Fibroblast of villous mesenchyme (primary cell): ENCODE data around the gene CNGA1. TPM values are rescaled to one million over a fixed set of nuclear protein-coding genes. Genes with fewer than 3 reads are reported as not detected.

Source experiments
- DNase-seq: peaks from one replicate; pipeline ENCODE4 v3.0.0-alpha.2; 2010; ENCODE audit warnings: low read depth
- H3K4me3 ChIP-seq: 2 replicates; pipeline ENCODE4 v1.5.1; 2011; ENCODE audit warnings: low read depth, mild to moderate bottlenecking, low read length
- CTCF ChIP-seq: IDR thresholded peaks from 2 replicates; pipeline ENCODE4 v1.5.1; 2012; ENCODE audit warnings: low read depth, mild to moderate bottlenecking, low read length; ENCODE audit not compliant: insufficient read depth
- total RNA-seq: library from RNA; depleted of rRNA; stranded (reverse); fragments of >200 nt; gene quantifications from 2 replicates; pipeline ENCODE4 v1.2.3, GENCODE V29; 2012

Gene CNGA1
- total RNA-seq, 1 donor = under 0.01 TPM

- TF ChIP-seq CTCF = no peak
- H3K4me3 ChIP-seq = no peak overlapping the region
- DNase-seq = no peak
Measured at GRCh38 chr4:47990145-47990544, 26.3 kb downstream of the CNGA1 start.

GRCh38 chr4:47974566-47974965, 41.9 kb downstream of the CNGA1 start:
- H3K4me3 ChIP-seq = no peak overlapping the region
- DNase-seq = no peak
- TF ChIP-seq CTCF = no peak

- no peak for TF ChIP-seq CTCF
Measured at GRCh38 chr4:47972721-47973120, 43.8 kb downstream of the CNGA1 start.

DNA sequence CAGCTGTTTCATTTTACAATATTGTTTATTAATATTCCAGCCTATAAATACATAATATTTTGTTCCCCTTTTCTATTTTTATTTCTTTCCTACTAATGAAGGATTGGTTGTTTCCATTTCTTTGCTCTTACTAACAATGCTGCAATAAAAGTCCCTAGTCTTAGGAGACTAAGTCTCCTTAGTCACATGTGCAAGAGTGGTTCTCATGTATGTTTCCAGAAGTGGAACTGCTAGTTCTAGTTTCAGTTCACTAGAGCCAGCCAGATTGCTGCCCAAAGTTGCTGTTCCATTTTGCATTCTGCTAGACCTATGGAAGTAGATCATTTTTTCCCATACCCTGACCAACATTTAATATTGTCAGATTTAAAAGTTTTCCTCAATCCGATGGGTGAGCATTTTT, 44.3 kb downstream of the CNGA1 start:
- no peak overlapping the region for H3K4me3 ChIP-seq
- TF ChIP-seq CTCF = no peak
- DNase-seq = no peak

More at GRCh38 chr4:47972721-47973120, 43.8 kb downstream of the CNGA1 start:
- no peak overlapping the region for H3K4me3 ChIP-seq
- DNase-seq = no peak

DNA sequence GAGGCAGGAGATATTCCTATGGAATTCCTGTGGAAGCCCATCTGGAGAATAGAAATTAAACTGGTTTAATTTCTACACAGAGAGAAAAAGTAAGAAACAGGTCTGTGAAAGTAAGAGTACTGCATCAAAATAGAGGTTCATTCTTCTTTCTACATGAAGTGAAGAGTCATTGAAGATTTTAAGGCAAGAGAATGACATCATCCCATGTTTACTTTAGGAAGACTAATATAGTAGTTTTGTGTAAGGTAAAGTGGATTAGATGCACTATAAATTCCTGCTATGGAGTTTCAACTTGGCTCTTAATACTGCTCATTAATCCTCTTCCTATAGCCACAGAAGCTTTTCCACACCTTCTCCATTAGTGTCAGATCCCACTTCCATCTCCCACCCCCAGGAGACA, 47.6 kb downstream of the CNGA1 start:
- no peak for TF ChIP-seq CTCF
- DNase-seq = no peak
- H3K4me3 ChIP-seq = no peak overlapping the region

GRCh38 chr4:47954677-47955076, 61.8 kb downstream of the CNGA1 start:
- DNase-seq = no peak
- TF ChIP-seq CTCF = no peak
- H3K4me3 ChIP-seq = no peak overlapping the region

DNA sequence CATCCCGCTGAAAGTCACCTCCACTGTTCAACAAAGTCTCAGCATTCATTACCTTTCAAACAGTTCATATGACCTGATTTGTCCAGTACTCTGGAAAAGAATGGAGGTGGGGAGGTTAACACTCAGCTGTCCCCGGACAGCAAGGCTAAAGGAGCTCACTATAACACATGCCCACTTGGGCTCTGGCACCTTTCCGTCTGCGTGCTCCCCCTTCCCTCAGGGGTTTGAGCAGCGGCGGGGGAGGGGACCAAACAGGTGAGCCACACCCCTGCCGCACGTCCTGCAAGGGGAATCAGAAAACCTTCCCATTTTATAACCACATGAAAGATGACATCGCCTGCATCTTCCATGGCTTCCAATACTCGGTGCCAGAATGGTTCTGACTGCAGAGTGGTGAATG, 62.2 kb downstream of the CNGA1 start:
- no peak overlapping the region for H3K4me3 ChIP-seq
- DNase-seq = no peak
- no peak for TF ChIP-seq CTCF
